NCI-H2171 treated with DMSO at 0.1 percent for 48 hours (cell line): ENCODE results near the gene SNAPC4.
A peak's percentile ranks its signal among the peaks of the same experiment; 100 is the strongest.
"Not testable (repeated sequence)": the region's sequence is repeated elsewhere in the genome, so short reads cannot be mapped to it uniquely, and the experiment has no call there.

Experiments used
- DNase-seq: peaks from one replicate; lab custom pipeline; 2025; lab: John Stamatoyannopoulos, UW

The SNAPC4 gene

GRCh38 chr9:136432591-136432990 is 32.6 kb upstream of the SNAPC4 start:
- DNase-seq: no peak

GRCh38 chr9:136431782-136432350 is 31.9 kb upstream of the SNAPC4 start:
- DNase-seq: no peak

DNA sequence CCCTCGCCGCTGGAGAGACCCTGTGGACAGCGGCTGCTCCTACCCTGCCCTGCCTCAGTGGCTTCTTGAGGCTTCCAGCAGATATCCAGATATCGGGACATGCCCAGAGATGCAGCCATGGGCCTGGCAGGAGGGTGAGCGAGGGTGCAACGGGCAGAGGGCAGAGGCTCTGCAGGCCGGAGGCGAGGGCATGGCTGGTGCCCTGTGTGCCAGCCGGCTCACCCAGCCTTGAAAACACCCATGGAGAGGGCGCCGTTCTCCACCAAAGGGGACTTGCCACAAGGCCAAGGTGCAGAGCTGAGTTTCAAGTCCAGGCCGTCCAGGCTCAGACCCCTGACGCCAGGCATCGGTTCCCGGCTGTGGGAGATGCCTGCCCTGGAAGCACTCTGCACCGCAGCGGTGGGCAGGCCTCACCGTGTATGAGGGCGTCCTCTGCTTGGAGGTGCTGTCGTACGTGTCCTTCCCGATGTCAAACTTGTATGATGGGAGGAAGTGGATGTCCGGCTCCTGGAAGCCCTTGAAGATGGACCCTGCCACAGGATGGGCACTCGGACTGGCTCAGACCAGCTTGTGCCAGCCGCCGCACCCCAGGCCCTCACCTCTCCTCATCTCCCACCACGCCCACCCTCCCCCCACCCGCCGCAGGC is 30.7 kb upstream of the SNAPC4 start:
- no peak for DNase-seq

- no peak for DNase-seq
Observed at GRCh38 chr9:136429683-136430491, 29.9 kb upstream of the SNAPC4 start.

DNA sequence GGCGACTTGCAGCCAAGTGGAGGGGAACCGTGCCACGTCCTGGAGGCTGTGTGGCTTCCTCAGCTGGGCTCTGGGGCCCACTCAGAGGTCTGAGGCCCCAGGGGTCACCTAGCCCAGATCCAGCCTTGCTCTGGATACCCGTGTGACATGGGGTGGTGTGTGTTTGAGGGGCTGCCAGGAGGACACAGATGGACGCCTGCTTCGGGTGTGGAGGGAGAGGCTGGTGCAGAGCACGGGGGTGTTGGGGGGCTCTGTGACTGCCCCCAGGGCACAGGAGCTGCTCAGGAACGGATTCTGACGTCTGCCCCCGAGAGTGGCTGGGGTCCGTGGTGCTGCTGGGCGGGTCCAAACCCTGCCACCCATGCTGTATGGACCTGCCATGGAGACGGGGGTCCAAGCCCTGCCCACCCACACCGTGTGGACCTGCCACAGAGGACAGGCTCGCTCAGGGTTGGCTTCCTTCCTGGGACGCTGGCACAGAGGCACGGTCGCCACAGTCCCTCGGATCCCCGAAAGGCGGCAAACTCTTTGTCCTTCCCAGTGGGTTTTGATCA is 29.2 kb upstream of the SNAPC4 start:
- no peak for DNase-seq

- DNase-seq: no peak
Observed at GRCh38 chr9:136426787-136427186, 26.8 kb upstream of the SNAPC4 start.

DNA sequence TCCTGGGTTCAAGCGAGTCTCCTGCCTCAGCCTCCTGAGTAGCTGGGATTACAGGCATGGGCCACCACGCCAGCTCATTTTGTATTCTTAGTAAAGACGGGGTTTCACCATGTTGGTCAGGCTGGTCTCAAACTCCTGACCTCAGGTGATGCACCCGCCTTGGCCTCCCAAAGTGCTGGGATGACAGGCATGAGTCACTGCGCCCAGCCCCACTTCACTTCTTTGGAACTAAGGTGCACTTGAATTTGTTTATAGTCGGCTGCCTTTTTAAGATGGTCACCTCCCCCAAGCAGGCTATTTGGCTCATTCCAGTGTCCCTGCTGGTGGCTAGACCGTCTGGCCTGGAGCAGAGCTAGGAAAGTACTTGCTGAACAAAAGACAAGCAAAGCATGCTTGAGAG is 25.4 kb upstream of the SNAPC4 start:
- not testable (repeated sequence) for DNase-seq

DNA sequence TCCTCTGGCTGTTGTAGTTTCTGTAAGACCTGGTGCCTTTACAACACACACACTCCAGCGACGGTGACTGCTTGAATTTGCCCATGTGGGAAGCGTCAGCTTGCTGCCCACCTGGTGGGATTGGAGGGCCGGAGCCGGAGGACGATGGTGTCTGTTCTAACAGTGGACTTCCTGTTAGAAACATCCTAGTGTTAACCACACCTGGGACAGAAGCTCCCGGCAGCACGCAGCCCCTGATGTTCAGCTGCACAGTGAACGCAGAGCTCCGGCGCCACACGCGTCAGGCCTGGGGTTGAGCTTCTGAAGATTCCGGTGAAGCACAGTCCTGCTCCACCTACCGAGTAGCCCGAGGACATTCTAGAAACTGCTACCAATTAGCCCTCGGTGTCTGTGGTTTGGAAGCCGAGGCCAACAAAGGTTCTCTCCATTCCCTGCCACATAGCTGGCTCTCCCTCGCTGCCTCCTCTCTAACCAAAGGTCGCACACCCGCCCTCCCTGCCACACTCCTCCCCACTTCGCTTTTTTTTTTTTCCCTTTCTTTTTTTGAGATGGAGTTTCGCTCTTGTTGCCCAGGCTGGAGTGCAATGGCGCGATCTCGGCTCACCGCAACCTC is 24.9 kb upstream of the SNAPC4 start:
- no peak for DNase-seq

DNA sequence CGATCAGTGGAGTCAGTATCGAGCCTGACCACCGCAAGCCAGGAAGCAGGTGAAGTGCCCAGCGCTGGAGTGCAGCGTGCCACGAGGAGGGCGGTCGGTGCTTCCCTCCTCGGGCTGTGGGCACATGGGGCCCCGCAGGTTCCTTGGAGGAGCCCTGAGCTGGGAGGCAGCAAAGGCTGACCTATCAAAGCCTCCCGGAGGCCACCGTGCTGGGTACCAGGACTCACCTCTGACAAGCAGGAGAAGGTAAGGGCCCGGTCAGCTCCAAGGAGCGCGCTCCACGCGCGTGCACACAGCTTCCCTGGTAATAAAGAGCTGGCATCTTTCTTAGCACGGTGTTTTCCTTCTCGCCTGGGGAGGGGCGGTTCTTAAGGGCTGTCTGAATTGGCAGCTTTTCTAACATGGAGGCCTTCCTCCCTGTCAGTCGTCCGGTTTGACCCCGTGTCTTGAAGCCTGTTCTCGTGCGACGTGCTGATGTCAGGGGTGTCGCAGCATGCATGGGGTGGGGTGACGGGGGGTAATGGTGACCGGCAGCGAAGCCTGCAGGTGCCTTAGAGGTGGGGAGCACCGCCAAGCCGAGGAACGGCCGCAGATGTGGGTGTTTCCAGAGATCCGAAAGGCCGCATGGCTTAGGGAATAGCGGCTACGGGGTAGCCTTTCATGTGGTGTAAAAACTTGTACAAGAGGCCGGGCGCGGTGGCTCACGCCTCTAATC is 23.6 kb upstream of the SNAPC4 start:
- no peak for DNase-seq

DNA sequence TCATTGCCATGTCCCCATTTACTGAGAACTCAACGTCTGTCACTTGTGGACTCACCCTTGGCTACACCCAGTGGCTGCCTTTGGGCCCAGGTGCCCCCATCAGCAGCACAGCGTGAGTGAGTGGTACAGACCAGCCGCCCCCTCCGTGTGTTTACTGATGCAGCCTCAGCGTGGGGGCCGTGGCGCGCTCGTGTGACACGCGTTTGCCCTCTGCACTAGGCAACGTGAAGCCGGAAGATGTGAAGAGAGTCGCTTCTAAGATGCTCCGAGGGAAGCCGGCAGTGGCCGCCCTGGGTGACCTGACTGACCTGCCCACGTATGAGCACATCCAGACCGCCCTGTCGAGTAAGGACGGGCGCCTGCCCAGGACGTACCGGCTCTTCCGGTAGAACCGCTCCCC is 22.9 kb upstream of the SNAPC4 start:
- DNase-seq: no peak

GRCh38 chr9:136421791-136422190 is 21.8 kb upstream of the SNAPC4 start:
- DNase-seq: no peak

DNA sequence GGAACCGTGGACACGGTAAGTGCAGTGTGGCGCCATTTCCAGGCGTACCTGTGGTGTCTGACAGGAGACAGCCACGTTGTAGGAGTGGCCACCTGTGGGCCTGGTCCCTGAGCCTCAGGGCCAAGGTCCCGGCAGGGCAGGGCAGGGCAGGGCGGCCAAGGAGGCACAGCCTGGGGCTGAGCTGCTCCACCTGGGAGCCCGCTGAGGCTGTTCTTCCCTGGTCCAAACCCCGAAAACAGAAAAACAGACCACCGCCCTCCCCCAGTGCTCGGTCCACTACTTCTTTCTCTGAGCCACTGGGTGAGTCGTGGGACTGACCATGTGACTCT is 19.1 kb upstream of the SNAPC4 start:
- no peak for DNase-seq

DNA sequence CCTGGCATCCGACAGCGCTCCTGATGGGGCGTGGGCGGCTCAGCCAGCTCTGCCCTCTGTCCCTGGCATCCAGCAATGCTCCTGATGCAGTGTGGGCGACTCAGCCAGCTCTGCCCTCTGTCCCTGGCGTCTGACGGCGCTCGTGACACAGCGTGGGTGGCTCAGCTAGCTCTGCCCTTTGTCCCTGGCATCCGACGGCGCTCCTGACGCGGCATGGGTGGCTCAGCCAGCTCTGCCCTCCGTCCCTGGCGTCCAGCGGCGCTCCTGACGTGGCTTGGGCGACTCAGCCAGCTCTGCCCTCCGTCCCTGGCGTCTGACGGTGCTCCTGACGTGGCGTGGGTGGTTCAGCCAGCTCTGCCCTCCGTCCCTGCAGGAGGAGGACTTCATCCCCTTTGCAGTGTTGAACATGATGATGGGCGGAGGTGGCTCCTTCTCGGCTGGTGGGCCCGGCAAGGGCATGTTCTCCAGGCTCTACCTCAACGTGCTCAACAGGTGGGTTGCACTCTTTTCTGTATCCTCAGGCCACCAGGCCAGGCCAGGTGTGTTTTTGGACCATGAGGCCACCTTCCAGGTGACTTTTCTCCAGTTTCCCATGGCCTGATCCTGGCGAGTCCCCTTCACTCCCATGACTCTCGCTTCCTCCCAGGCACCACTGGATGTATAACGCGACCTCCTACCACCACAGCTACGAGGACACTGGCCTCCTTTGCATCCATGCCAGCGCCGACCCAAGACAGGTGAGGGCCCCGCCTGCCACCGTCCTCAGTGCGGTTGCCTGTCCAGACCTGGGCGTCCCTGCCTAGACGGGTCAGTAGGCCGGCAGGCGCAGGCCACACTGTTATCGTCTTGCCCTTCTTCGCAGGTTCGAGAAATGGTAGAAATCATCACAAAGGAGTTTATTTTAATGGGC is 18.5 kb upstream of the SNAPC4 start:
- DNase-seq: no peak

- DNase-seq: no peak
Observed at GRCh38 chr9:136416914-136417313, 16.9 kb upstream of the SNAPC4 start.

GRCh38 chr9:136416427-136416826 is 16.5 kb upstream of the SNAPC4 start:
- DNase-seq: no peak

GRCh38 chr9:136412962-136413361 is 13.0 kb upstream of the SNAPC4 start:
- no peak for DNase-seq

DNA sequence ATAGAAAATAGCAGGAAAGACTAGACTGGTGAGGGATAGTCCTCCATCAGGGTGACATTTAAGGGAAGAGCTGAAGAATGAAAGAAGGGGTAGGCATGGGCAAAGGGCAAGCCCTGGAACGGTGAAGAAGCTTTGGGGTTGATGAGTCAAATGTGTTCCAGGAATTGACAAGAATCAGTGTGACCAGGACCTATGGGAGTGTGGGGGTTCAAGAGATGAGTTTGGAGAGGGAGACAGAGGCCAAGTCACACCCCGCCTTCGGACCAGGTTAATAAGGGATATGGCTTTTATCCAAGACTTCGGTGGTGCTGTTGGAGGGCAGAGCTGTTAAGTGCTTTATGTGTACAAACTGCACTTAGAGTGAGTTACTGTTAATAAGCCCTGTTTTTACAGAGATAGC is 11.4 kb upstream of the SNAPC4 start:
- no peak for DNase-seq

DNA sequence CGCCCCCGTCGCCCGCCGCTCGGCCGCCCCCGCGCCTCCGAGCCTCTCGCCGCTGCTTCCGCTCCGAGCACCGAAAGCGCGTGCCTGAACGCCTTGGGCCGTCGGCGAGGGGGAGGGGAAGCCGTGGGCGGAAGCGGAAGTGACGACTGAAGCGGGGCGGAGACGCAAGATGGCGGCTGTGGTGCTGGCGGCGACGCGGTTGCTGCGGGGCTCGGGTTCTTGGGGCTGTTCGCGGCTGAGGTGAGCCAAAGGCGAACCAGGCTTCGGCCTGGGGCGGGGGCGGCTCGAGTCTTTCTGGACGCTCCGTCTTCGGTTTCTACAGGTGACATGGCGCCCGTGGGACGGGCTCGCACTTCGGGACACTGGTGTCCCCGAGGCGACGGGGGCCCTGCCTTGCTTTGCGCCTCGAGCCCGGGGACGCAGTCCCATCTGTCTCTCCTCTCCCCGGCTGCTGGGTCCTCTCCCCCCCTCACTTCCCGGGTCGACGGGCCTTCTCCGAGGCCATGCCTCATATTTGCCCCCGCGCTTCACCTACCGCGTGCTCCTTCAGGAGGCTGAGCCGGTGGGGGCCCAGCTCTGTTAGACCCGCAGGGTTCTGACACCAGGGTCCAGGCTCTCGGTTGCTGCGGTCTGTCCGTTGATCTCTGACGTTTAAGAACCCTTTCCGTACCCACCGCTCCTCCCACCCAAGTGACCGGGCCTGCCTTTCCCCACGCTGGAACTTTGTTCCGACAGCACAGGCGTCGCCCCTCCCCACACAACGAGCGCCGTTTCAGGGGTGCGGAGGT is 10.7 kb upstream of the SNAPC4 start, which contains the start of the genes ENTR1 and PMPCA:
TSS of gene ENTR1 (minus strand) at position 115 of the 788 bp plus-strand sequence. CDS start 217 bp downstream, outside the sequence.
TSS of gene PMPCA (plus strand) at position 159 of the 788 bp plus-strand sequence. CDS start at position 170, 11 bp downstream.
- DNase-seq: peak; percentile 89

- DNase-seq: peak; percentile 22
Observed at GRCh38 chr9:136409557-136410455, 9.8 kb upstream of the SNAPC4 start.
